Measurements from ENCODE around the gene OR2G6.

The OR2G6 gene

GRCh38 chr1:248576260-248576980, 68.5 kb downstream of the OR2G6 start:
- peak; percentile 19 for DNase-seq

All from activated CD4-positive, alpha-beta T cell treated with anti-CD3 and anti-CD28 coated beads, Interleukin-2, Interleukin-6, amounts not matched to agents 100 ng/mL and 50 ng/mL, durations not matched to agents 16 hours and 8 hours (primary cell).